Hepatic stellate cell (primary cell): ENCODE measurements around the gene GAGE2A.
"Not testable (repeated sequence)": the region's sequence is repeated elsewhere in the genome, so short reads cannot be mapped to it uniquely, and the experiment has no call there.

Experiments
- DNase-seq: peaks from one replicate; pipeline ENCODE4 v3.0.0; 2011; ENCODE audit warnings: low spot score

GAGE2A gene

GRCh38 chrX:49589196-49589595, at the start of gene GAGE2A:
Gene GAGE2A (plus strand): TSS chrX:49589496. CDS start chrX:49590651, 1,155 bp downstream.
- not testable (repeated sequence) for DNase-seq

GRCh38 chrX:49541433-49541832, 47.9 kb upstream of the GAGE2A start, which contains the start of gene GAGE12D:
Gene GAGE12D (plus strand): TSS chrX:49541733. CDS start chrX:49542888, 1,155 bp downstream.
- DNase-seq, result not testable (repeated sequence)

- DNase-seq, result not testable (repeated sequence)
These were observed 38.3 kb upstream of the GAGE2A start, which contains the start of gene GAGE12E for GRCh38 chrX:49550989-49551388. Gene GAGE12E (plus strand): TSS chrX:49551289. CDS start chrX:49552444, 1,155 bp downstream.

GRCh38 chrX:49560542-49560941, 28.8 kb upstream of the GAGE2A start, which contains the start of gene GAGE12F:
Gene GAGE12F (plus strand): TSS chrX:49560842. CDS start chrX:49561997, 1,155 bp downstream.
- not testable (repeated sequence) for DNase-seq

- not testable (repeated sequence) for DNase-seq
These were observed 20.6 kb upstream of the GAGE2A start for GRCh38 chrX:49568728-49569127.

GRCh38 chrX:49569152-49569551, 20.1 kb upstream of the GAGE2A start:
- not testable (repeated sequence) for DNase-seq

- DNase-seq, result not testable (repeated sequence)
These were observed 19.2 kb upstream of the GAGE2A start, which contains the start of gene GAGE12G for GRCh38 chrX:49570100-49570499. Gene GAGE12G (plus strand): TSS chrX:49570400. CDS start chrX:49571555, 1,155 bp downstream.

- DNase-seq, result not testable (repeated sequence)
These were observed 9.6 kb upstream of the GAGE2A start, which contains the start of gene GAGE12H for GRCh38 chrX:49579649-49580048. Gene GAGE12H (plus strand): TSS chrX:49579949. CDS start chrX:49581104, 1,155 bp downstream.

GRCh38 chrX:49589769-49590478, 628 bp downstream of the GAGE2A start:
- not testable (repeated sequence) for DNase-seq

GRCh38 chrX:49590488-49590887, 1.2 kb downstream of the GAGE2A start:
- not testable (repeated sequence) for DNase-seq

GRCh38 chrX:49598720-49599119, 9.4 kb downstream of the GAGE2A start, which contains the start of gene GAGE1:
Gene GAGE1 (plus strand): TSS chrX:49599020. CDS start chrX:49600175, 1,155 bp downstream.
- not testable (repeated sequence) for DNase-seq

- DNase-seq, result no peak
These were observed 21.5 kb downstream of the GAGE2A start for GRCh38 chrX:49610718-49611310.

- DNase-seq, result no peak
These were observed 29.3 kb downstream of the GAGE2A start for GRCh38 chrX:49618574-49618973.

- DNase-seq, result no peak
These were observed 37.9 kb downstream of the GAGE2A start for GRCh38 chrX:49627086-49627777.

- DNase-seq, result no peak
These were observed 55.8 kb downstream of the GAGE2A start for GRCh38 chrX:49644991-49645637.
